Kidney epithelial cell (primary cell): ENCODE results near the gene OGDHL. TPM values are rescaled to one million over a fixed set of nuclear protein-coding genes. Genes with fewer than 3 reads are reported as not detected.

Experiments used
- DNase-seq: peaks from one replicate; pipeline ENCODE4 v3.0.0-alpha.2; 2010; ENCODE audit warnings: low read depth
- H3K27me3 ChIP-seq: 2 replicates; pipeline ENCODE4 v1.6.0; 2011; ENCODE audit warnings: low read length; ENCODE audit not compliant: control insufficient read depth, insufficient read depth
- H3K36me3 ChIP-seq: 2 replicates; pipeline ENCODE4 v1.5.1; 2011; ENCODE audit warnings: low read length; ENCODE audit not compliant: control insufficient read depth, insufficient read depth
- H3K4me3 ChIP-seq: 2 replicates; pipeline ENCODE4 v1.5.1; 2011; ENCODE audit warnings: low read depth, mild to moderate bottlenecking, control low read depth, low read length
- total RNA-seq: library from RNA; depleted of rRNA; stranded (reverse); fragments of >200 nt; gene quantifications from 2 replicates; pipeline ENCODE4 v1.2.3, GENCODE V29; 2015
- TF ChIP-seq, protein P1 (sequence below): IDR thresholded peaks from 2 replicates; pipeline ENCODE4 v1.5.1; 2011; ENCODE audit warnings: mild to moderate bottlenecking, moderate library complexity, low read length, control low read depth, inconsistent platforms; ENCODE audit not compliant: insufficient read depth, poor library complexity, severe bottlenecking

The OGDHL gene
- total RNA-seq, 1 donor from 2014 or later = 1.7 TPM

DNA sequence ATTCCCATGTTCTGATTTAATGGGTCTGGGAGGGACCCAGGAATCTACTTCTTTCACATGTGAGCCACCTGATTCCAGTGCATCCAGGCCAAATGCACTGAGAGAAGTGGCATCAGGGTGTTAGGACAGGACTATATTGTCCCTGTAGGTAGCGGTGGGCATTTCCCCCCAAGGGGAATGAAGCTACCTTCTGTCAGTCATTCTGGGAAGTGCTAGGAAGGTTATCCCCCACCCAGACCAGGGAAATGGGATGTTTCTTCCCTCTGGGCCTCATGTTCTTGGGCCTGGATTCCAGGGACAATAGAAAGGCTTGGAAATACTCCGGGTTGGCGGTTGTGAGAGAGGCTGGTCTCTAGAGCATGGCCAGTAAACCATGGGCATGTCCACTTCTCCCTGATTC is 61.9 kb downstream of the OGDHL start:
- TF ChIP-seq, protein P1, sequence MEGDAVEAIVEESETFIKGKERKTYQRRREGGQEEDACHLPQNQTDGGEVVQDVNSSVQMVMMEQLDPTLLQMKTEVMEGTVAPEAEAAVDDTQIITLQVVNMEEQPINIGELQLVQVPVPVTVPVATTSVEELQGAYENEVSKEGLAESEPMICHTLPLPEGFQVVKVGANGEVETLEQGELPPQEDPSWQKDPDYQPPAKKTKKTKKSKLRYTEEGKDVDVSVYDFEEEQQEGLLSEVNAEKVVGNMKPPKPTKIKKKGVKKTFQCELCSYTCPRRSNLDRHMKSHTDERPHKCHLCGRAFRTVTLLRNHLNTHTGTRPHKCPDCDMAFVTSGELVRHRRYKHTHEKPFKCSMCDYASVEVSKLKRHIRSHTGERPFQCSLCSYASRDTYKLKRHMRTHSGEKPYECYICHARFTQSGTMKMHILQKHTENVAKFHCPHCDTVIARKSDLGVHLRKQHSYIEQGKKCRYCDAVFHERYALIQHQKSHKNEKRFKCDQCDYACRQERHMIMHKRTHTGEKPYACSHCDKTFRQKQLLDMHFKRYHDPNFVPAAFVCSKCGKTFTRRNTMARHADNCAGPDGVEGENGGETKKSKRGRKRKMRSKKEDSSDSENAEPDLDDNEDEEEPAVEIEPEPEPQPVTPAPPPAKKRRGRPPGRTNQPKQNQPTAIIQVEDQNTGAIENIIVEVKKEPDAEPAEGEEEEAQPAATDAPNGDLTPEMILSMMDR = no peak
- H3K36me3 ChIP-seq = no peaks in the 10 kb centered on the region
- no peaks in the 10 kb centered on the region for H3K27me3 ChIP-seq

DNA sequence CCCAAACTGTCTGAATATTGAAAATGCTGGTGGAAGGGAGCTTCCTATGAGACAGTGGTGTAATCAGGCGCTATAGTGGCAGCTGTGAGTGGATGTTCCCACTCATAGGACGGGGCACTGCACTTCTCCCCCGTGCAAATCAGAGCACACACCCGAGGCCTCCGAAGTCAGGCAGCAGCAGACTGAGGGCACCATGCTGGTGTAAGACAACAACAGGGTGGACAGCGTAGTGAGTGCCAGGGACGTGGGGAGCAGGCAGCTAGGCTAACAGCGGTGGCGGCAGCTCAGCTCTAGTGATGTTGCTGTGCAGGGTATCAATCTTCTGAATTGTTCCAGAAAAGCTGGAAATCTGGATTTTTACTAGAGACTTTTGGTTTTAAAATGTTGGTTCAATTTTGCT is 63.4 kb downstream of the OGDHL start:
- TF ChIP-seq, protein P1 = no peak
- Histone ChIP-seq H3K27me3 (no peaks in the 10 kb centered on the region), H3K4me3 (no peak overlapping the region), H3K36me3 (no peaks in the 10 kb centered on the region)
- DNase-seq = no peak

More for the DNA sequence above, 61.9 kb downstream of the OGDHL start:
- no peak for DNase-seq
- no peak overlapping the region for H3K4me3 ChIP-seq

DNA sequence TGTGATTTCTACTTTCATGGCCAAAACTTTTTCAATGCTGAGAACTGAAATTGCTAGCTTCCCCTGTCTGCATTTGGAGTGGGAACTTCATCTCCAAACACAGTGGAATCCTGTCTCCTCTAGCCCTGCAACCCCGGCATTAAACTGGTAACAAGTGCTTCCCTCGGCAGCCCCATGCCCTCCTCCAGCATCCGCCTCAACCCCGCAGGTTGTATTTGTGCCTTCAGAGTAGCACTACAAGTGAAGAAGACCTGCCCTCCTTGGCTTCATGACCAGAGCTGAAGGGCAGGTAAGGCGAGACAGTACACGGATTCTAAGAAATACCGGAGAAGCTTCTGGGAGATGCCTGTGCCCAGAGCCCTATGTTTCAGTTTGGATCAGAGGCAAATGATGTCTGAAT is 65.8 kb downstream of the OGDHL start:
- Histone ChIP-seq H3K4me3 (no peak overlapping the region), H3K36me3 (no peaks in the 10 kb centered on the region), H3K27me3 (peaks cover 5% of the 10 kb centered on the region)
- no peak for DNase-seq
- TF ChIP-seq, protein P1 = no peak

DNA sequence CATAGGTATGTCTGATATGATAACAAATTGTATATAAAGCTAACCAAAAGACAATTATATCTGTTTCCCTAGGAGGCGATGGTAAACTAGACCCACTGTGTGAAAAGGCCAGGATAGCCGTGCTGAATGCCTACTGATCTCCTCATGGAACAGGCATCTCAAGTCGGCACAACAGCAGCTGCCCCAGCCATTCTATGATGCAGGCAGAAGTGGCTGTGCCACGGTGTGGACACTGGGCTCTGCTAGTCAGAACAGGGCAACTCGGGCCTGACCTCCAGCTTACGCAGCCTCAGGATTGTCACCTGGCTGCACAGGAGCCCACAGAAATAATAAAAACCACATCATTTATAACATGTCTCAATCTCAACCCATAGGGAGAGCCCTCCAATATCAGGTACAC is 67.7 kb downstream of the OGDHL start:
- no peak for DNase-seq
- H3K4me3 ChIP-seq = no peak overlapping the region
- TF ChIP-seq, protein P1 = no peak
- no peaks in the 10 kb centered on the region for H3K36me3 ChIP-seq
- peaks cover 17% of the 10 kb centered on the region for H3K27me3 ChIP-seq

DNA sequence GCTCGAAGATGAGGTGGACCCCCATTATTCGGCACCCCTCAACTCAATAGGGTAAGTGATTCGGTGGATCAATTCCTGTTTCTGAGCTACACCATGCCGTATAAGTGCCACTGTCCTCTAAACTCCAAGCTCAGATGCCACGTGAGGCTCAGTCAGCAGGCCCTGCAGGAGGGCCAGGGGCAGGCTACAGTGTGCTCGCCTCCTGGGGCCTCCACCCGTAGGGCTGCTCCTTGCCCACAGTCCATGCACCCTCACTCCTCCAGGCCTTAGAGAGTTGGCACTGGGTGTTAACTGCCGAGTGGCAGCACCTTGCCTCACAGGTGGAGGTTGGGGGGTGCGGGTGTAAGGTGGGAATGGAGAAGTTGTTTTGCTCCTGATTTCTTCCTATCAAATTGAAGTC is 70.5 kb downstream of the OGDHL start:
- Histone ChIP-seq H3K4me3 (no peak overlapping the region), H3K36me3 (no peaks in the 10 kb centered on the region), H3K27me3 (peaks cover 26% of the 10 kb centered on the region)
- no peak for DNase-seq
- TF ChIP-seq, protein P1 = no peak

DNA sequence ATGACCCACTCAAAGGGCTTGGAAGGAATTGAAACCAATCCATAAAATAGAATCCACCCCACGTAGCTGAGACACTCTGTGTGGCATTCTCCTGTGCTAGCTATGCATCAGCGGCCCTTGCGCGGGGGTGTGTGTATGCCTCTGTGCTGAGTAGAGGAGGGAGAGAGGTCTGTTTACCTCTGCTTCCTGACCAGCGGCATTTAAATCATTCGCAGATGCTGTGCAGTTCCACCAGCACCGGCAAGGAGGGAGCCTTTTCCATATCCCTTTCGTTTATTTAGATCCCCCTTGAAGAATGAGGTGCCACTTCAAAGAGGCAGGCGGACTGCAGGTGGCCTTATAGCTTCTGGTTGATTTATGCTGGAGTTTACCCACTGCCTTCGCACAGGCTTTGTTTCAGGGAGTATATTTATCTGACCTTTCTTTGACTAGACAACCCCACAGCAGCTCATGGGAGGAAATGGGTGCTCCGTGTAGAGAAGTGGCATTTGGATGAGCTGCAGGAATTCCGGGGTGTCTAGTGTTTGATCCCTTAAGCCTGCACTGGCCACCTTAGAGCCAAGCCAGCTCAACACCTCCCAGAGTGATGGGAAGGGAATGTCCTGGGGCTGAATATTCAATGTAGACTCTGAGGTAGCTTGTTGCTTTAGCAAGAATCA is 71.3 kb downstream of the OGDHL start:
- TF ChIP-seq, protein P1 = no peak
- DNase-seq = no peak
- no peak overlapping the region for H3K4me3 ChIP-seq
- peaks cover 26% of the 10 kb centered on the region for H3K27me3 ChIP-seq
- no peaks in the 10 kb centered on the region for H3K36me3 ChIP-seq
